Activated gamma-delta T cell treated with anti-CD3 and anti-CD28 coated beads, Interleukin-2, amount 50 U/mL, for 16 hours (primary cell): ENCODE results near the gene PCBP4.
"Not testable (repeated sequence)": the region's sequence is repeated elsewhere in the genome, so short reads cannot be mapped to it uniquely, and the experiment has no call there.

Experiments used
- DNase-seq: peaks from one replicate; pipeline ENCODE4 v3.0.0-alpha.2; 2020; ENCODE audit warnings: low read depth

PCBP4 gene

GRCh38 chr3:51994530-51994929 is 27.3 kb upstream of the PCBP4 start:
- no peak for DNase-seq

- DNase-seq = not testable (repeated sequence)
These were observed 26.4 kb upstream of the PCBP4 start for GRCh38 chr3:51993657-51994056.

GRCh38 chr3:51992017-51992682 is 24.9 kb upstream of the PCBP4 start:
- no peak for DNase-seq

- DNase-seq = not testable (repeated sequence)
These were observed 23.3 kb upstream of the PCBP4 start for GRCh38 chr3:51990501-51990971.

GRCh38 chr3:51988286-51989146 is 21.3 kb upstream of the PCBP4 start:
- DNase-seq = no peak

- no peak for DNase-seq
These were observed 20.3 kb upstream of the PCBP4 start for GRCh38 chr3:51987568-51987967.

GRCh38 chr3:51986010-51986947 is 19.0 kb upstream of the PCBP4 start:
- DNase-seq = no peak

- no peak for DNase-seq
These were observed 17.8 kb upstream of the PCBP4 start for GRCh38 chr3:51985063-51985462.

- no peak for DNase-seq
These were observed 17.0 kb upstream of the PCBP4 start for GRCh38 chr3:51984269-51984647.

GRCh38 chr3:51983578-51984268 is 16.5 kb upstream of the PCBP4 start:
- no peak for DNase-seq

- peak; percentile 49 for DNase-seq
These were observed 15.8 kb upstream of the PCBP4 start, which contains the start of gene ACY1 for GRCh38 chr3:51982838-51983577. ACY1 (plus strand) TSS chr3:51983535; CDS start chr3:51984065, 530 bp downstream.

GRCh38 chr3:51982352-51982837 is 15.1 kb upstream of the PCBP4 start:
- no peak for DNase-seq

GRCh38 chr3:51980253-51980652 is 13.0 kb upstream of the PCBP4 start:
- no peak for DNase-seq

- no peak for DNase-seq
These were observed 10.9 kb upstream of the PCBP4 start for GRCh38 chr3:51978143-51978502.

- DNase-seq = no peak
These were observed 10.3 kb upstream of the PCBP4 start for GRCh38 chr3:51977446-51978142.

- no peak for DNase-seq
These were observed 8.7 kb upstream of the PCBP4 start for GRCh38 chr3:51975852-51976549.

- DNase-seq = peak; percentile 44
These were observed 8.0 kb upstream of the PCBP4 start, which contains the start of gene ABHD14A for GRCh38 chr3:51974963-51975851. ABHD14A (plus strand) TSS chr3:51975064; CDS start chr3:51975136, 72 bp downstream.

GRCh38 chr3:51974277-51974962 is 7.2 kb upstream of the PCBP4 start:
- no peak for DNase-seq
